DND-41 (cell line): ENCODE results near the gene TMEM245.

Source experiments
- ATAC-seq: fragments of 200-7000 bp; cut with Tn5 transposase; 3 replicates; pipeline ENCODE4 v1.9.1; 2021; ENCODE audit warnings: low read depth; ENCODE audit not compliant: insufficient read depth
- DNase-seq: peaks from one replicate; pipeline ENCODE4 v3.0.0-alpha.2; 2020
- H2AFZ ChIP-seq: 2 replicates; pipeline ENCODE4 v1.6.0; 2012; ENCODE audit warnings: low read depth, low read length
- H3K27ac ChIP-seq: 2 replicates; pipeline ENCODE4 v1.5.1; 2012; ENCODE audit warnings: low read length, inconsistent platforms
- H3K27me3 ChIP-seq: fragments of 200-600 bp; sonication (generic); 2 replicates; pipeline ENCODE4 v1.6.0; 2012; ENCODE audit warnings: low read length, mild to moderate bottlenecking, inconsistent platforms; ENCODE audit not compliant: insufficient read depth, poor library complexity
- H3K36me3 ChIP-seq: 2 replicates; pipeline ENCODE4 v1.5.1; 2012; ENCODE audit warnings: low read length, inconsistent platforms; ENCODE audit not compliant: insufficient read depth
- H3K4me1 ChIP-seq: 2 replicates; pipeline ENCODE4 v1.5.1; 2012; ENCODE audit warnings: mild to moderate bottlenecking, low read length; ENCODE audit not compliant: insufficient read depth
- H3K4me2 ChIP-seq: 2 replicates; pipeline ENCODE4 v1.6.0; 2012; ENCODE audit warnings: mild to moderate bottlenecking, moderate library complexity, low read length, inconsistent platforms; ENCODE audit not compliant: insufficient read depth
- H3K4me3 ChIP-seq, 2 experiments: fragments of 200-600 bp in 1 of 2; shearing (Covaris generic) in 1 of 2; 2 replicates each; pipeline ENCODE4 v1.5.1; 2012 to 2016; ENCODE audit warnings: inconsistent platforms in 2 of 2, low read length in 2 of 2, mild to moderate bottlenecking in 2 of 2, low read depth in 1 of 2, moderate library complexity in 1 of 2
- H3K79me2 ChIP-seq: 2 replicates; pipeline ENCODE4 v1.6.0; 2012; ENCODE audit warnings: low read length, inconsistent platforms; ENCODE audit not compliant: insufficient read depth
- H3K9ac ChIP-seq: 2 replicates; pipeline ENCODE4 v1.6.0; 2012; ENCODE audit warnings: low read depth, mild to moderate bottlenecking, inconsistent platforms, low read length, moderate library complexity
- H3K9me3 ChIP-seq: 2 replicates; pipeline ENCODE4 v1.5.1; 2012; ENCODE audit warnings: low read length, moderate library complexity, mild to moderate bottlenecking, inconsistent platforms; ENCODE audit not compliant: insufficient read depth, severe bottlenecking
- H4K20me1 ChIP-seq: 2 replicates; pipeline ENCODE4 v1.6.0; 2012; ENCODE audit warnings: low read length; ENCODE audit not compliant: insufficient read depth
- CTCF ChIP-seq: IDR thresholded peaks from 2 replicates; pipeline ENCODE4 v1.5.1; 2012; ENCODE audit warnings: borderline replicate concordance, low read length, moderate library complexity, mild to moderate bottlenecking; ENCODE audit not compliant: poor library complexity, severe bottlenecking; ENCODE audit errors: extremely low read depth
- EZH2 ChIP-seq: IDR thresholded peaks from 3 replicates; pipeline ENCODE4 v1.6.1; 2012; ENCODE audit warnings: borderline replicate concordance, low read depth, mild to moderate bottlenecking, moderate library complexity, low read length, inconsistent platforms; ENCODE audit not compliant: severe bottlenecking

The TMEM245 gene

GRCh38 chr9:109020581-109021511, 98.9 kb downstream of the TMEM245 start:
- no peaks in the 10 kb centered on the region for H3K4me1 ChIP-seq
- peaks cover 60% of the 10 kb centered on the region for H3K36me3 ChIP-seq
- no peak overlapping the region for H3K9ac ChIP-seq
- no peak for ATAC-seq
- peaks cover 5% of the 10 kb centered on the region; the same call in 1 of the 2 replicates for H4K20me1 ChIP-seq
- no peaks in the 10 kb centered on the region for H3K9me3 ChIP-seq
- H3K27ac ChIP-seq = no peak overlapping the region
- no peak for DNase-seq
- H3K4me2 ChIP-seq = no peak overlapping the region
- no peaks in the 10 kb centered on the region for H3K27me3 ChIP-seq
- H3K79me2 ChIP-seq = peaks cover 13% of the 10 kb centered on the region; the same call in 1 of the 2 replicates
- H3K4me3 ChIP-seq = no peak overlapping the region
- H2AFZ ChIP-seq = no peak overlapping the region
- TF ChIP-seq EZH2 = no peak
- no peak for TF ChIP-seq CTCF

DNA sequence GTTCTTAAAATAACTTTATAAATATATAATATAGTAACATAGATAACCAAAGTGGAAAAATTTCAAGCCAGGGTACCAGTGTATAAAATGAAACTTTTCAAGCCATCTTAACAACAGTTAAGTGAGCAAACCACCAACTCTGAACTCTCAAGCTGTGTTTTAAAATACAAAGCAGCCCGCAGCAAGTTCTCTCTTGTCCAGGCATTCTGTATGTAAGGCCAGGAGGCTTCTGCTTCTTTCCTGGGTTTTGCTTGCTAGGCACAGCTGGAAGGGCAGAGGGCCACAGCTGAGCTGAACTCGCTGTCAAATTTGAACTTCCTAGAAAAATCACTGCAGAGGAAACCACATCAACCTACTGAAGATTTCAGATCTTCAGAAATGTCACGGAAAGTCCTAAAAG, 99.6 kb downstream of the TMEM245 start:
- no peak overlapping the region for H3K4me2 ChIP-seq
- no peaks in the 10 kb centered on the region for H3K4me1 ChIP-seq
- no peaks in the 10 kb centered on the region for H3K9me3 ChIP-seq
- no peak overlapping the region for H3K4me3 ChIP-seq
- peaks cover 5% of the 10 kb centered on the region; the same call in 1 of the 2 replicates for H4K20me1 ChIP-seq
- H3K27me3 ChIP-seq = no peaks in the 10 kb centered on the region
- peaks cover 56% of the 10 kb centered on the region for H3K36me3 ChIP-seq
- H3K79me2 ChIP-seq = 0 out of 2 replicates have a peak, but pooled peaks cover 7% of the 10 kb centered on the region
- TF ChIP-seq EZH2 = no peak
- no peak for TF ChIP-seq CTCF
- no peak for DNase-seq
- H3K27ac ChIP-seq = no peak overlapping the region
- H2AFZ ChIP-seq = no peak overlapping the region
- ATAC-seq = no peak
- H3K9ac ChIP-seq = no peak overlapping the region

- Histone ChIP-seq H3K4me1 (no peaks in the 10 kb centered on the region), H3K9me3 (no peaks in the 10 kb centered on the region), H4K20me1 (peaks cover 5% of the 10 kb centered on the region; the same call in 1 of the 2 replicates), H3K4me2 (no peak overlapping the region), H2AFZ (no peak overlapping the region), H3K4me3 (no peak overlapping the region), H3K27me3 (no peaks in the 10 kb centered on the region), H3K79me2 (0 out of 2 replicates have a peak, but pooled peaks cover 2% of the 10 kb centered on the region), H3K27ac (no peak overlapping the region), H3K36me3 (peaks cover 49% of the 10 kb centered on the region), H3K9ac (no peak overlapping the region)
- no peak for DNase-seq
- TF ChIP-seq EZH2 (no peak), CTCF (no peak)
- no peak for ATAC-seq
Observed at GRCh38 chr9:109019420-109019819, 100.3 kb downstream of the TMEM245 start.
